ENCODE data around the gene NAXD.
"Not testable (repeated sequence)": the region's sequence is repeated elsewhere in the genome, so short reads cannot be mapped to it uniquely, and the experiment has no call there.

NAXD gene

GRCh38 chr13:110600261-110600819, 15.0 kb upstream of the NAXD start:
- no peak overlapping the region for H3K27ac ChIP-seq
- no peak for TF ChIP-seq CTCF (conservative IDR thresholded peaks at IDR 0.05; ENCODE audit: low read depth, low read length)
- H3K4me2 ChIP-seq = no peak overlapping the region
- no peaks in the 10 kb centered on the region for H3K36me3 ChIP-seq (ENCODE audit: insufficient read depth)
- no peak overlapping the region for H2AFZ ChIP-seq (ENCODE audit: low read depth)
- no peaks in the 10 kb centered on the region for H3K27me3 ChIP-seq (ENCODE audit: insufficient read depth, low read depth)
- H3K4me1 ChIP-seq (ENCODE audit: low read depth, poor library complexity, severe bottlenecking) = no peaks in the 10 kb centered on the region
- H3K9ac ChIP-seq = no peak overlapping the region
- H3K79me2 ChIP-seq (ENCODE audit: insufficient read depth, low read depth) = no peaks in the 10 kb centered on the region
- H4K20me1 ChIP-seq (ENCODE audit: insufficient read depth) = no peaks in the 10 kb centered on the region
- H3K4me3 ChIP-seq (IDR thresholded peaks at IDR 0.05; ENCODE audit: insufficient read depth, low read depth, low read length) = no peak overlapping the region

- Histone ChIP-seq H3K79me2 (ENCODE audit: insufficient read depth, low read depth) (no peaks in the 10 kb centered on the region), H3K27ac (no peak overlapping the region), H3K4me2 (no peak overlapping the region), H3K36me3 (ENCODE audit: insufficient read depth) (no peaks in the 10 kb centered on the region), H3K27me3 (ENCODE audit: insufficient read depth, low read depth) (no peaks in the 10 kb centered on the region), H3K9ac (no peak overlapping the region), H3K4me1 (ENCODE audit: low read depth, poor library complexity, severe bottlenecking) (no peaks in the 10 kb centered on the region), H3K4me3 (IDR thresholded peaks at IDR 0.05; ENCODE audit: insufficient read depth, low read depth, low read length) (no peak overlapping the region), H4K20me1 (ENCODE audit: insufficient read depth) (no peaks in the 10 kb centered on the region), H2AFZ (ENCODE audit: low read depth) (no peak overlapping the region)
- no peak for TF ChIP-seq CTCF (conservative IDR thresholded peaks at IDR 0.05; ENCODE audit: low read depth, low read length)
Measured at GRCh38 chr13:110600980-110601379, 14.4 kb upstream of the NAXD start.

- Histone ChIP-seq H3K4me3 (IDR thresholded peaks at IDR 0.05; ENCODE audit: insufficient read depth, low read depth, low read length) (no peak overlapping the region), H3K79me2 (ENCODE audit: insufficient read depth, low read depth) (no peaks in the 10 kb centered on the region), H2AFZ (ENCODE audit: low read depth) (no peak overlapping the region), H3K4me1 (ENCODE audit: low read depth, poor library complexity, severe bottlenecking) (no peaks in the 10 kb centered on the region), H3K27me3 (ENCODE audit: insufficient read depth, low read depth) (no peaks in the 10 kb centered on the region), H3K4me2 (no peak overlapping the region), H3K36me3 (ENCODE audit: insufficient read depth) (no peaks in the 10 kb centered on the region), H4K20me1 (ENCODE audit: insufficient read depth) (no peaks in the 10 kb centered on the region), H3K9ac (no peak overlapping the region), H3K27ac (no peak overlapping the region)
- no peak for TF ChIP-seq CTCF (conservative IDR thresholded peaks at IDR 0.05; ENCODE audit: low read depth, low read length)
Measured at GRCh38 chr13:110605132-110605531, 10.2 kb upstream of the NAXD start.

GRCh38 chr13:110606281-110606680, 9.1 kb upstream of the NAXD start:
- not testable (repeated sequence) for H3K4me2 ChIP-seq; H3K9ac ChIP-seq; H3K27ac ChIP-seq; H3K27me3 ChIP-seq (ENCODE audit: insufficient read depth, low read depth); H3K36me3 ChIP-seq (ENCODE audit: insufficient read depth); H4K20me1 ChIP-seq (ENCODE audit: insufficient read depth); H3K4me3 ChIP-seq (IDR thresholded peaks at IDR 0.05; ENCODE audit: insufficient read depth, low read depth, low read length); H3K4me1 ChIP-seq (ENCODE audit: low read depth, poor library complexity, severe bottlenecking); H3K79me2 ChIP-seq (ENCODE audit: insufficient read depth, low read depth); H2AFZ ChIP-seq (ENCODE audit: low read depth)

- no peak overlapping the region for H2AFZ ChIP-seq (ENCODE audit: low read depth)
- no peaks in the 10 kb centered on the region for H4K20me1 ChIP-seq (ENCODE audit: insufficient read depth)
- H3K4me1 ChIP-seq (ENCODE audit: low read depth, poor library complexity, severe bottlenecking) = no peaks in the 10 kb centered on the region
- no peak for TF ChIP-seq CTCF (conservative IDR thresholded peaks at IDR 0.05; ENCODE audit: low read depth, low read length)
- no peaks in the 10 kb centered on the region for H3K79me2 ChIP-seq (ENCODE audit: insufficient read depth, low read depth)
- no peak overlapping the region for H3K27ac ChIP-seq
- H3K36me3 ChIP-seq (ENCODE audit: insufficient read depth) = no peaks in the 10 kb centered on the region
- H3K9ac ChIP-seq = no peak overlapping the region
- H3K27me3 ChIP-seq (ENCODE audit: insufficient read depth, low read depth) = no peaks in the 10 kb centered on the region
- H3K4me2 ChIP-seq = no peak overlapping the region
- H3K4me3 ChIP-seq (IDR thresholded peaks at IDR 0.05; ENCODE audit: insufficient read depth, low read depth, low read length) = no peak overlapping the region
Measured at GRCh38 chr13:110607675-110608224, 7.6 kb upstream of the NAXD start.
